ENCODE measurements around the gene OTOGL. TPM values are rescaled to one million over a fixed set of nuclear protein-coding genes. Genes with fewer than 3 reads are reported as not detected.

OTOGL gene
- total RNA-seq, 1 experiment from 2014 or later: 0.44 TPM

GRCh38 chr12:80257920-80258319 lies 158.6 kb downstream of the OTOGL start:
- BruUV-seq (replicated peaks): no TSS peak
- CTCF ChIA-PET: no interaction called here

GRCh38 chr12:80260269-80260668 lies 160.9 kb downstream of the OTOGL start:
- Histone ChIP-seq H3K4me2 (ENCODE audit: low read length) (no peak overlapping the region), H3K9me3 (ENCODE audit: low read length) (no peaks in the 10 kb centered on the region), H3K27ac (ENCODE audit: low read length) (no peak overlapping the region), H3K4me1 (ENCODE audit: insufficient read depth, low read length) (no peaks in the 10 kb centered on the region), H3K79me2 (ENCODE audit: low read length) (no peaks in the 10 kb centered on the region), H3F3A (ENCODE audit: low read length, unreplicated experiment) (no peaks in the 10 kb centered on the region), H4K20me1 (ENCODE audit: low read length) (no peaks in the 10 kb centered on the region), H3K27me3 (ENCODE audit: low read length) (no peaks in the 10 kb centered on the region), H2AFZ (ENCODE audit: low read length) (no peak overlapping the region), H3K9ac (ENCODE audit: low read length) (no peak overlapping the region), H3K36me3 (ENCODE audit: low read depth, low read length) (no peaks in the 10 kb centered on the region), H3K4me3 (ENCODE audit: low read length) (no peak overlapping the region), H3K9me2 (replicated peaks; ENCODE audit: low read length) (no peaks in the 10 kb centered on the region)
- no TSS peak for BruUV-seq (replicated peaks)
- CTCF ChIA-PET: no interaction called here
- ATAC-seq (no peak), DNase-seq (no peak)
- intact Hi-C loops (cut with micrococcal nuclease): no loop called here
- TF ChIP-seq EZH2phosphoT487 (IDR thresholded peaks at IDR 0.05; ENCODE audit: borderline replicate concordance, low read length) (no peak), EZH2 (IDR thresholded peaks at IDR 0.05; ENCODE audit: low read length, unreplicated experiment) (no peak)
- POLR2A ChIA-PET (ENCODE audit: unreplicated experiment): no interaction called here

More at GRCh38 chr12:80257920-80258319, 158.6 kb downstream of the OTOGL start:
- H3K36me3 ChIP-seq (ENCODE audit: low read depth, low read length): no peaks in the 10 kb centered on the region
- TF ChIP-seq EZH2 (IDR thresholded peaks at IDR 0.05; ENCODE audit: low read length, unreplicated experiment) (no peak), EZH2phosphoT487 (IDR thresholded peaks at IDR 0.05; ENCODE audit: borderline replicate concordance, low read length) (no peak), CTCF (conservative IDR thresholded peaks at IDR 0.05; ENCODE audit: low read depth, low read length) (no peak)
- no peak overlapping the region for H3K4me2 ChIP-seq (ENCODE audit: low read length)
- H3F3A ChIP-seq (ENCODE audit: low read length, unreplicated experiment): no peaks in the 10 kb centered on the region
- H3K4me1 ChIP-seq (ENCODE audit: insufficient read depth, low read length): no peaks in the 10 kb centered on the region
- no peak overlapping the region for H3K9ac ChIP-seq (ENCODE audit: low read length)
- no peak for DNase-seq
- H4K20me1 ChIP-seq (ENCODE audit: low read length): no peaks in the 10 kb centered on the region
- intact Hi-C loops (cut with micrococcal nuclease): no loop called here
- no peaks in the 10 kb centered on the region for H3K9me3 ChIP-seq (ENCODE audit: low read length)
- H3K9me2 ChIP-seq (replicated peaks; ENCODE audit: low read length): no peaks in the 10 kb centered on the region
- POLR2A ChIA-PET (ENCODE audit: unreplicated experiment): interaction anchor here (0.5 kb wide), 1 partner anchor 15 kb away, joined by 3 read pairs; no protein-coding TSS in a partner anchor
- H2AFZ ChIP-seq (ENCODE audit: low read length): no peak overlapping the region
- H3K27me3 ChIP-seq (ENCODE audit: low read length): no peaks in the 10 kb centered on the region
- no peak overlapping the region for H3K27ac ChIP-seq (ENCODE audit: low read length)
- no peaks in the 10 kb centered on the region for H3K79me2 ChIP-seq (ENCODE audit: low read length)
- ATAC-seq: no peak
- H3K4me3 ChIP-seq (ENCODE audit: low read length): no peak overlapping the region

GRCh38 chr12:80261403-80261802 lies 162.1 kb downstream of the OTOGL start:
- TF ChIP-seq EZH2 (IDR thresholded peaks at IDR 0.05; ENCODE audit: low read length, unreplicated experiment) (no peak), EZH2phosphoT487 (IDR thresholded peaks at IDR 0.05; ENCODE audit: borderline replicate concordance, low read length) (no peak), CTCF (conservative IDR thresholded peaks at IDR 0.05; ENCODE audit: low read depth, low read length) (no peak)
- Histone ChIP-seq H3F3A (ENCODE audit: low read length, unreplicated experiment) (no peaks in the 10 kb centered on the region), H3K4me3 (ENCODE audit: low read length) (no peak overlapping the region), H3K9me3 (ENCODE audit: low read length) (no peaks in the 10 kb centered on the region), H3K36me3 (ENCODE audit: low read depth, low read length) (no peaks in the 10 kb centered on the region), H3K4me1 (ENCODE audit: insufficient read depth, low read length) (no peaks in the 10 kb centered on the region), H3K27me3 (ENCODE audit: low read length) (no peaks in the 10 kb centered on the region), H3K4me2 (ENCODE audit: low read length) (no peak overlapping the region), H4K20me1 (ENCODE audit: low read length) (no peaks in the 10 kb centered on the region), H3K79me2 (ENCODE audit: low read length) (no peaks in the 10 kb centered on the region), H2AFZ (ENCODE audit: low read length) (no peak overlapping the region), H3K9ac (ENCODE audit: low read length) (no peak overlapping the region), H3K27ac (ENCODE audit: low read length) (no peak overlapping the region), H3K9me2 (replicated peaks; ENCODE audit: low read length) (no peaks in the 10 kb centered on the region)
- POLR2A ChIA-PET (ENCODE audit: unreplicated experiment): no interaction called here
- CTCF ChIA-PET: no interaction called here
- ATAC-seq (no peak), DNase-seq (no peak)
- BruUV-seq (replicated peaks): no TSS peak
- intact Hi-C loops (cut with micrococcal nuclease): no loop called here

All from PC-3 (cell line).